SU-DHL-6 (cell line): Measurements from ENCODE around the gene TM9SF1.

Experiments
- H2AFZ ChIP-seq: fragments of 200-600 bp; sonication (generic); 2 replicates; pipeline ENCODE4 v1.6.1; 2014; ENCODE audit warnings: low read depth, mild to moderate bottlenecking, moderate library complexity, mixed read lengths, antibody characterized with exemption, low read length; ENCODE audit not compliant: severe bottlenecking
- H3F3A ChIP-seq: fragments of 200-600 bp; shearing (Covaris generic); 2 replicates; pipeline ENCODE4 v1.6.0; 2016; ENCODE audit warnings: antibody characterized with exemption, mild to moderate bottlenecking; ENCODE audit not compliant: insufficient read depth
- H3K27ac ChIP-seq: fragments of 200-600 bp; sonication (generic); 2 replicates; pipeline ENCODE4 v1.5.1; 2016; ENCODE audit warnings: low read depth, mild to moderate bottlenecking, low read length, moderate library complexity, mixed read lengths
- H3K27me3 ChIP-seq: fragments of 200-600 bp; sonication (generic), shearing (Covaris generic); 2 replicates; pipeline ENCODE4 v1.6.0; 2014; ENCODE audit warnings: mild to moderate bottlenecking, low read length
- H3K36me3 ChIP-seq: fragments of 200-600 bp; sonication (generic); 2 replicates; pipeline ENCODE4 v1.6.1; 2014; ENCODE audit warnings: mild to moderate bottlenecking, low read length, mixed read lengths
- H3K4me2 ChIP-seq: fragments of 300-600, 200-600 bp; shearing (Covaris generic), sonication (generic); 2 replicates; pipeline ENCODE4 v1.6.0; 2014; ENCODE audit warnings: low read length, low read depth, mild to moderate bottlenecking; ENCODE audit not compliant: poor library complexity, severe bottlenecking
- H3K4me3 ChIP-seq: fragments of 200-600 bp; sonication (generic); 2 replicates; pipeline ENCODE4 v1.5.1; 2014; ENCODE audit warnings: antibody characterized with exemption, low read length, mild to moderate bottlenecking, mixed read lengths; ENCODE audit not compliant: insufficient read depth, poor library complexity, severe bottlenecking
- H3K79me2 ChIP-seq: fragments of 200-600 bp; sonication (generic); 2 replicates; pipeline ENCODE4 v1.6.1; 2014; ENCODE audit warnings: mild to moderate bottlenecking, low read length, moderate library complexity; ENCODE audit not compliant: insufficient read depth
- H3K9ac ChIP-seq: fragments of 200-600 bp; sonication (generic); 2 replicates; pipeline ENCODE4 v1.7.0; 2014; ENCODE audit warnings: mild to moderate bottlenecking, low read length
- H3K9me2 ChIP-seq: fragments of 200-600 bp; sonication (generic); replicated peaks from 2 replicates; pipeline ENCODE4 v1.6.1; 2014; ENCODE audit warnings: low read length; ENCODE audit not compliant: insufficient read depth
- H3K9me3 ChIP-seq: fragments of 200-600 bp; sonication (generic); 2 replicates; pipeline ENCODE4 v1.6.1; 2014; ENCODE audit warnings: low read length, mixed read lengths; ENCODE audit not compliant: insufficient read depth
- H4K20me1 ChIP-seq: fragments of 200-600 bp; sonication (generic); 2 replicates; pipeline ENCODE4 v1.6.1; 2014; ENCODE audit warnings: low read depth, mild to moderate bottlenecking, antibody characterized with exemption, low read length, moderate library complexity, mixed read lengths
- EZH2phosphoT487 ChIP-seq: fragments of 200-600 bp; sonication (generic), shearing (Covaris generic); conservative IDR thresholded peaks from 2 replicates; pipeline ENCODE4 v1.6.1; 2018; ENCODE audit warnings: mild to moderate bottlenecking, antibody characterized with exemption, low read length, moderate library complexity, mixed read lengths
- TF ChIP-seq, protein P1 (sequence below): fragments of 200-600 bp; sonication (generic); IDR thresholded peaks from one replicate; pipeline ENCODE4 v1.5.1; 2017; ENCODE audit warnings: antibody characterized with exemption, mild to moderate bottlenecking, low read length, moderate library complexity; ENCODE audit not compliant: insufficient read depth, poor library complexity, severe bottlenecking

Gene TM9SF1

GRCh38 chr14:24143511-24143910 lies 51.7 kb downstream of the TM9SF1 start:
- no peak overlapping the region for H3K9ac ChIP-seq
- H4K20me1 ChIP-seq, result no peaks in the 10 kb centered on the region
- 0 out of 2 replicates have a peak, but pooled peaks cover 6% of the 10 kb centered on the region for H3K36me3 ChIP-seq
- H3K79me2 ChIP-seq, result peaks cover 43% of the 10 kb centered on the region
- peaks cover 24% of the 10 kb centered on the region for H3F3A ChIP-seq
- H3K27ac ChIP-seq, result no peak overlapping the region
- no peaks in the 10 kb centered on the region for H3K9me2 ChIP-seq
- no peaks in the 10 kb centered on the region for H3K27me3 ChIP-seq
- no peak overlapping the region for H3K4me2 ChIP-seq
- no peak overlapping the region for H3K4me3 ChIP-seq
- no peak for TF ChIP-seq EZH2phosphoT487
- TF ChIP-seq, protein P1, sequence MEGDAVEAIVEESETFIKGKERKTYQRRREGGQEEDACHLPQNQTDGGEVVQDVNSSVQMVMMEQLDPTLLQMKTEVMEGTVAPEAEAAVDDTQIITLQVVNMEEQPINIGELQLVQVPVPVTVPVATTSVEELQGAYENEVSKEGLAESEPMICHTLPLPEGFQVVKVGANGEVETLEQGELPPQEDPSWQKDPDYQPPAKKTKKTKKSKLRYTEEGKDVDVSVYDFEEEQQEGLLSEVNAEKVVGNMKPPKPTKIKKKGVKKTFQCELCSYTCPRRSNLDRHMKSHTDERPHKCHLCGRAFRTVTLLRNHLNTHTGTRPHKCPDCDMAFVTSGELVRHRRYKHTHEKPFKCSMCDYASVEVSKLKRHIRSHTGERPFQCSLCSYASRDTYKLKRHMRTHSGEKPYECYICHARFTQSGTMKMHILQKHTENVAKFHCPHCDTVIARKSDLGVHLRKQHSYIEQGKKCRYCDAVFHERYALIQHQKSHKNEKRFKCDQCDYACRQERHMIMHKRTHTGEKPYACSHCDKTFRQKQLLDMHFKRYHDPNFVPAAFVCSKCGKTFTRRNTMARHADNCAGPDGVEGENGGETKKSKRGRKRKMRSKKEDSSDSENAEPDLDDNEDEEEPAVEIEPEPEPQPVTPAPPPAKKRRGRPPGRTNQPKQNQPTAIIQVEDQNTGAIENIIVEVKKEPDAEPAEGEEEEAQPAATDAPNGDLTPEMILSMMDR, result no peak
- H3K9me3 ChIP-seq, result no peaks in the 10 kb centered on the region
- H2AFZ ChIP-seq, result no peak overlapping the region

- peaks cover 36% of the 10 kb centered on the region for H3F3A ChIP-seq
- no peaks in the 10 kb centered on the region for H3K9me3 ChIP-seq
- H3K27me3 ChIP-seq, result no peaks in the 10 kb centered on the region
- H3K4me3 ChIP-seq, result peak within 1 kb of the TSS; percentile 73
- TF ChIP-seq EZH2phosphoT487, result no peak
- TF ChIP-seq, protein P1, result no peak
- H3K27ac ChIP-seq, result peak within 1 kb of the TSS; percentile 87
- H3K9ac ChIP-seq, result peak within 1 kb of the TSS; percentile 80
- no peaks in the 10 kb centered on the region for H4K20me1 ChIP-seq
- H3K79me2 ChIP-seq, result peaks cover 32% of the 10 kb centered on the region
- peak within 1 kb of the TSS; percentile 89 for H3K4me2 ChIP-seq
- peak within 1 kb of the TSS; percentile 84 for H2AFZ ChIP-seq
- no peaks in the 10 kb centered on the region for H3K9me2 ChIP-seq
- H3K36me3 ChIP-seq, result 0 out of 2 replicates have a peak, but pooled peaks cover 6% of the 10 kb centered on the region
Measured at GRCh38 chr14:24141097-24141880, 54.0 kb downstream of the TM9SF1 start, which contains the start of gene EMC9. Gene EMC9, minus strand, starts transcription at chr14:24141591. Its CDS starts 287 bp downstream, at chr14:24141304.

DNA sequence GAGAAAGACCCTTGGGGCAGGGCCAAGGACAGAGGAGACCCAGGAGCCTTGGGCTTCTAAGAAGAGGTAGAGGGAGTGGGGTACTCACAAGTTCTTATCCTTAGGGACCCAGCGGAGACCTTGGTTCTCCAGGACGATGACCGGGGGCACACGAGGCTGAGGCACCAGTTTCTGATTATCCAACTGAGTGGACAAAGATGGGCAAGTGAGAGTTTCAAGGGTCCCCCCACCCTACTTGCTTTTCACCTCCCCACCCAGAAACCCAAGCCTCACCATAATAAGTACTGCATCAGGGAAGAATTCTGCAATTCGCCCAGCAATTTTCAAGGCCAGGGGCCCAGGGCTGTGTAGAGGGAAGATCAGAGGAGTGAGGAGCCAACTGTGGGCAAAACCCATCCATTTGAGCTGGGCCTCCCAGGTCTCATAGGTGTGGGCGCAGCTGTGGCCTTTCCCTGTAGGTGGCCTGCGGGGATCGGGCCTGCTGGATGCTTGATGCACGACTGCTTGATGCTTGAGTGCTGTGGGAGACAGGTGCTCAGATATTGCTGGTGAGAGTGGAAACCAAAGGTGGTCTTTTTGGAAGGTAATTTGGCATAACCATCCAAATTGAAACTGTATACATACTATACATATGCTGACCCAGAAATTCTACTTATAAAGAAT lies 55.8 kb downstream of the TM9SF1 start:
- H4K20me1 ChIP-seq, result no peaks in the 10 kb centered on the region
- H3K9me2 ChIP-seq, result no peaks in the 10 kb centered on the region
- TF ChIP-seq EZH2phosphoT487, result no peak
- TF ChIP-seq, protein P1, result no peak
- peak overlapping the region; percentile 89 for H3K4me2 ChIP-seq
- peak overlapping the region; percentile 80 for H3K9ac ChIP-seq
- H3K79me2 ChIP-seq, result peaks cover 20% of the 10 kb centered on the region
- H3F3A ChIP-seq, result peaks cover 39% of the 10 kb centered on the region
- no peak overlapping the region for H2AFZ ChIP-seq
- H3K36me3 ChIP-seq, result 0 out of 2 replicates have a peak, but pooled peaks cover 2% of the 10 kb centered on the region
- H3K27ac ChIP-seq, result peak overlapping the region; percentile 23; the same call in 1 of the 2 replicates
- H3K4me3 ChIP-seq, result peak overlapping the region; percentile 73
- no peaks in the 10 kb centered on the region for H3K9me3 ChIP-seq
- no peaks in the 10 kb centered on the region for H3K27me3 ChIP-seq
